Activated naive CD4-positive, alpha-beta T cell treated with anti-CD3 and anti-CD28 coated beads for 36 hours (primary cell): ENCODE data around the gene GTPBP4. TPM values are rescaled to one million over a fixed set of nuclear protein-coding genes. Genes with fewer than 3 reads are reported as not detected.

Source experiments
- CTCF ChIA-PET: fragments of 350-600 bp; sonication (Branson Sonifier 250); formaldehyde crosslinking; loops from one replicate; lab custom pipeline; 2021; ENCODE audit warnings: antibody characterized with exemption; lab: Charles Lee
- DNase-seq: peaks from one replicate; pipeline ENCODE4 v3.0.0-alpha.2; 2020
- H3K27ac Mint-ChIP-seq: one replicate; pipeline ENCODE4 v1.8.0; 2021; ENCODE audit warnings: mild to moderate bottlenecking, mixed read lengths
- H3K27me3 Mint-ChIP-seq: one replicate; pipeline ENCODE4 v1.8.0; 2021; ENCODE audit warnings: low read depth, mixed read lengths
- H3K36me3 Mint-ChIP-seq: one replicate; pipeline ENCODE4 v1.8.0; 2021; ENCODE audit warnings: low read depth, mixed read lengths
- H3K4me1 Mint-ChIP-seq: one replicate; pipeline ENCODE4 v1.8.0; 2021; ENCODE audit warnings: low read depth, mixed read lengths
- H3K4me3 Mint-ChIP-seq: one replicate; pipeline ENCODE4 v1.8.0; 2021; ENCODE audit warnings: mild to moderate bottlenecking, moderate library complexity, mixed read lengths
- H3K9me3 Mint-ChIP-seq: one replicate; pipeline ENCODE4 v1.8.0; 2021; ENCODE audit warnings: mixed read lengths
- intact Hi-C: fragments of 100-400 bp; cut with micrococcal nuclease; formaldehyde crosslinking; loops from one replicate; pipeline ENCODE4 v1.15.1; 2023
- total RNA-seq, 2 experiments: library from RNA; stranded (reverse); gene quantifications; one replicate each; pipeline ENCODE4 v1.2.3, GENCODE V29; 2021

Gene GTPBP4
- total RNA-seq, 2 experiments from 2014 or later = 98.3 to 98.9 TPM

DNA sequence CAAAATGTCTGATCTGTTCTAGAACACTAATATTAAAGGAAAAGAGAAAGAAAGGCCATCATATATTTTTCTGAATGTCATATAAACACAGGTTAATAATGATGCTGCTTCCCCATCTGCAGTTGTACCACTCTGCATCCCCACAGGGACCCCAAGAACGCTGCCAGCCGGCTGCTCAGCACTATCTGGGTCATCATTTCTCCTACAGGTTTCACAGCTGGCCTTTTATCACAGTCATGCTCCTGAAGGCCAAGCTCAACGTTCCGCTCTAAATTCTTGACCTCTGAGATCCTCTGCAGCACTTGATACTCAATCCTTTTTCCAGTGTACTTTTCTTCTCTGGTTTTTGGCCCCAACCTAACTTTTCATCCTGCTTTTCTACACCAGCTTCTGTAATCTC lies 55.9 kb downstream of the GTPBP4 start:
- H3K27ac Mint-ChIP-seq = peak overlapping the region; percentile 87
- CTCF ChIA-PET = no interaction called here
- intact Hi-C loops = no loop called here
- H3K9me3 Mint-ChIP-seq = no peaks in the 10 kb centered on the region
- peaks cover 50% of the 10 kb centered on the region for H3K36me3 Mint-ChIP-seq
- DNase-seq = no peak
- H3K4me3 Mint-ChIP-seq = peak overlapping the region; percentile 70
- H3K27me3 Mint-ChIP-seq = no peaks in the 10 kb centered on the region
- H3K4me1 Mint-ChIP-seq = peaks cover 41% of the 10 kb centered on the region

DNA sequence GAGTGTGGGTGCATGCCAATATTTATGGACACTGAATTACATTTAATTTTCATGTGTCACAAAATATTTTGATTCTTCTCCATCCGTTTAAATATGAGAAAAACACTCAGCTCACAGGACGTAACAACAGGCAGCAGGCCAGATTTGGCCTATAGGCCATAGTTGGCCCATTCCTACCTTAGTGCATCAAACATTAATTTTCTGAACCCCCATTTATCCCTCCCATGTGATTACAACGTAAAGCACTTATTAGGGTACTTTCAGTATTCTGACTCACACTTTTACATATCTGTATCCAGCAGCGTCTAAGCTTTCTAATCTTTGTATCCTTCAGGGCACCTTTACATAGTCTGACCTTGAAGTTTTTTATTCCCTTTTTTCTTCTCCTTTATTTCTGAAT lies 56.7 kb downstream of the GTPBP4 start:
- Mint-ChIP-seq H3K4me1 (peaks cover 41% of the 10 kb centered on the region), H3K36me3 (peaks cover 50% of the 10 kb centered on the region), H3K4me3 (peak overlapping the region; percentile 70), H3K27ac (peak overlapping the region; percentile 87), H3K9me3 (no peaks in the 10 kb centered on the region), H3K27me3 (no peaks in the 10 kb centered on the region)
- CTCF ChIA-PET = no interaction called here
- DNase-seq = no peak
- intact Hi-C loops = no loop called here

DNA sequence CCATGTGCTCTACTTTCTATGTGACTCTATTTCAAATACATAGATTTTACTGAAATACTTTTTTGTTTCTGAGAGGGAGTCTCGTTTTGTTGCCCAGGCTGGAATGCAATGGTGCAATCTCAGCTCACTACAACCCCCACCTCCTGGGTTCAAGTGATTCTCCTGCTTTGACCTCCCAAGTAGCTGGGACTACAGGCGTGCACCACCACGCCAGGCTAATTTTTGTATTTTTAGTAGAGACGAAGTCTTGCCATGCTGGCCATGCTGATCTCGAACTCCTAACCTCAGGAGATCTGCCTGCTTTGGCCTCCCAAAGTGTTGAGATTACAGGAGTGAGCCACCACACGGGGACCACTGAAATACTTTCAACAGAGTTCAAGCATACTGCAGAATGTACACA lies 57.2 kb downstream of the GTPBP4 start:
- H3K4me1 Mint-ChIP-seq = peaks cover 42% of the 10 kb centered on the region
- no peaks in the 10 kb centered on the region for H3K27me3 Mint-ChIP-seq
- peak overlapping the region; percentile 87 for H3K27ac Mint-ChIP-seq
- H3K4me3 Mint-ChIP-seq = peak overlapping the region; percentile 70
- CTCF ChIA-PET = no interaction called here
- peaks cover 48% of the 10 kb centered on the region for H3K36me3 Mint-ChIP-seq
- DNase-seq = no peak
- intact Hi-C loops = no loop called here
- H3K9me3 Mint-ChIP-seq = no peaks in the 10 kb centered on the region

DNA sequence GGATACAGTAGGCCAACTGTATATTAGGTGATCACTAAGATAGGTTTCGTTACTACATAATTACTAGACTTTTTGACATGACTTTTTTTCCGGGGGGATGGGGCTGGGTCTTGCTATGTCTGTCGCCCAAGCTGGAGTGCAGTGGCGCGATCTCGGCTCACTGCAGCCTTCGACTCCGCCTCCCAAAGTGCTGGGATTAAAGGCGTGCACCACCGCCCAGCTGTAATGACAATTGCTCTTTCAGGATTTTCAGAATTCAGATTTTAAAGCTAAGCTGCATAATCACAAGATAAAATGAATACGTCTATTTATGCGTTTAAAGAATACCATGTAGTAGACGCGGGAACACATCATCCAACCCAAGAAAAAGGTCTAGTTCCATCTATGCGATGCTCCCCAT lies 59.7 kb downstream of the GTPBP4 start:
- CTCF ChIA-PET = no interaction called here
- Mint-ChIP-seq H3K27me3 (no peaks in the 10 kb centered on the region), H3K9me3 (no peaks in the 10 kb centered on the region), H3K4me3 (peak overlapping the region; percentile 94), H3K27ac (peak overlapping the region; percentile 97), H3K36me3 (peaks cover 50% of the 10 kb centered on the region), H3K4me1 (peaks cover 65% of the 10 kb centered on the region)
- intact Hi-C loops = loop anchor here (1.0 to 2.0 kb wide), 2 partner anchors 8 to 15 kb away; partner anchors contain the start of gene WDR37
- peak; percentile 36 for DNase-seq

DNA sequence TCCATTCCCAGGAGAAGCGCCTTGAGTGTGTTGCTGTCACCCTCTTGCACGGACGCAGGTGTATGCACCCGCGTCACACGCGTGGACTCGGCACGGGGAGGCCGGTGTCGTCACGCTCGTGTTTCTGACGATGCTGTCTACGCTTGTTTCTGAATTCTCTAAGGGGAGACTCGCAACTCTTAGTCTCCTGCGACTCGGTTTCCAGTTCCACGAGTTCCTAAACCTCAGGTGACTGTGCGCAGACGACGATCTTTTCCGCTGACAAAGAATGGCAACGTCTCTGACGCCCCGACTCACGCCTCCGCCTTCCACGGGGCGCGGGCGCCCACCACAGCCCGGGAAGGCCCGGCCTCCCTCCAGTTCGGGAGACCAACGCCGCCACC lies 60.1 kb downstream of the GTPBP4 start:
- Mint-ChIP-seq H3K36me3 (peaks cover 46% of the 10 kb centered on the region), H3K27me3 (no peaks in the 10 kb centered on the region), H3K4me3 (peak overlapping the region; percentile 94), H3K4me1 (peaks cover 65% of the 10 kb centered on the region), H3K27ac (peak overlapping the region; percentile 97), H3K9me3 (no peaks in the 10 kb centered on the region)
- DNase-seq = peak; percentile 61
- intact Hi-C loops = loop anchor here (1.0 to 2.0 kb wide), 2 partner anchors 8 to 14 kb away; partner anchors contain the start of gene WDR37
- CTCF ChIA-PET = no interaction called here

DNA sequence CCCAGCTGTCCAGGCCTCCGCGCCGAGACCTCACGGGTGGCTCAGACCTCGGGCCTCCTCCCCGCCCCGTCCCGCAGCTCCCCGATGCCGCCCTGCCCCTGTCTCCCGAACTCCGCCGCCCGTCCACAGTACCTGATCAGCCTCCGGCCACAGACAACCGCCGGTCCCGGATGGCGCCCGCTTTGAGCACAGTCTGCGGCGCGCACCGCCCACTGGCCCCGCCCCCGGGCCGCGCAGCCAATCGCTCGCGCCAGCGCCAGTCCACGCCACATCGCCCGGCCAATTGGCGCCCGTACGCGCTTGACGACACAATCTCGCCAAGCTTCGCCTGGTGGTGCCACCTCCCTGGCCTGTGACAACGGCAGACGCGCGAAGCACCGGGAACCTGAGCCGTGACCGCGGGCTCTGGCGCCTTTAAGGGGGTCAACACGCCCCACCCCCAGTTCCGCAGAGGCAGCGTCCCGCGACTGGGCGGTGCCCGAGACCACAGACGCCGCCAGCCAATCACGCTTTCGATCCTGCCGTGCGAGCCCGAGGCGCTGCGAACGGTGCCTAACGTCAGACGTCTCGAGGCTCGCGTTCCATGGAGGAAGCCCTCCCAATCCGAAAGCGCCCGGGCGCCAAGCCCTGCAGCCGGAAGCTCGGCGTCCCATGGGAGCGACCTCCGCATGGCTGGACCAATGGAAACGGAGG lies 60.6 kb downstream of the GTPBP4 start, which contains the start of gene IDI1:
TSS of gene IDI1 (minus strand) at position 388 of the 693 bp plus-strand sequence. CDS start at position 272, 116 bp downstream.
- H3K27ac Mint-ChIP-seq = peak within 1 kb of the TSS; percentile 97
- peaks cover 66% of the 10 kb centered on the region for H3K4me1 Mint-ChIP-seq
- peak within 1 kb of the TSS; percentile 94 for H3K4me3 Mint-ChIP-seq
- intact Hi-C loops = loop anchor here (1.0 to 2.0 kb wide), 5 partner anchors 7 to 118 kb away; partner anchors contain the start of genes GTPBP4, LARP4B and WDR37
- CTCF ChIA-PET = interaction anchor here (0.5 to 1.4 kb wide), 2 partner anchors 25 to 200 kb away, joined by 3 to 4 read pairs; no protein-coding TSS in a partner anchor
- no peaks in the 10 kb centered on the region for H3K9me3 Mint-ChIP-seq
- peak; percentile 98 for DNase-seq
- no peaks in the 10 kb centered on the region for H3K27me3 Mint-ChIP-seq
- peaks cover 47% of the 10 kb centered on the region for H3K36me3 Mint-ChIP-seq

DNA sequence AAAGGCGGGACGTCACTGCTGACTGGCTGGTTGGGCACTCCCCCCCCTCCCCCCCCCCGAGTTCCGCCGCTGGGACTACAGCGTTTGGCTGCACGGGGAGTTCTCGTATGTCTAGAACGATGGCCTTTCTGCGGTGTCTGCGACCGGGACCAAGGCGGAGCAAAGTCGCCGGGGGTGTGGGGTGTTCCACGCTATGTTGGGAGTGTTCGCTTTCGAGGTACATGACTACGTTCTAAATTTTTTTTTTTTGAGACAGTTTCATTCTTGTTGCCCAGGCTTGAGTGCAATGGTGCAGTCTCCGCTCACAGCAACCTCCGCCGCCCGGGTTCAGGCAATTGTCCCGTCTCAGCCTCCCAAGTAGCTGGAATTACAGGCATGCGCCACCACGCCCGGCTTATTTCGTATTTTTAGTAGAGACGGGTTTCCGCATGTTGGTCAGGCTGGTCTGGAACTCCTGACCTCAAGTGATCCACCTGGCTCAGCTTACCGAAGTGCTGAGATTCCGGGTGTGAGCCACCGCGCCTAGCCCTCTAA lies 61.3 kb downstream of the GTPBP4 start:
- intact Hi-C loops = loop anchor here (1.0 to 2.0 kb wide), 4 partner anchors 13 to 118 kb away; partner anchors contain the start of genes GTPBP4 and LARP4B
- peak overlapping the region; percentile 94 for H3K4me3 Mint-ChIP-seq
- H3K4me1 Mint-ChIP-seq = peaks cover 66% of the 10 kb centered on the region
- H3K9me3 Mint-ChIP-seq = no peaks in the 10 kb centered on the region
- H3K27me3 Mint-ChIP-seq = no peaks in the 10 kb centered on the region
- no peak for DNase-seq
- peaks cover 40% of the 10 kb centered on the region for H3K36me3 Mint-ChIP-seq
- CTCF ChIA-PET = interaction anchor here (0.5 to 1.4 kb wide), 2 partner anchors 24 to 201 kb away, joined by 3 to 4 read pairs; no protein-coding TSS in a partner anchor
- H3K27ac Mint-ChIP-seq = peak overlapping the region; percentile 97

DNA sequence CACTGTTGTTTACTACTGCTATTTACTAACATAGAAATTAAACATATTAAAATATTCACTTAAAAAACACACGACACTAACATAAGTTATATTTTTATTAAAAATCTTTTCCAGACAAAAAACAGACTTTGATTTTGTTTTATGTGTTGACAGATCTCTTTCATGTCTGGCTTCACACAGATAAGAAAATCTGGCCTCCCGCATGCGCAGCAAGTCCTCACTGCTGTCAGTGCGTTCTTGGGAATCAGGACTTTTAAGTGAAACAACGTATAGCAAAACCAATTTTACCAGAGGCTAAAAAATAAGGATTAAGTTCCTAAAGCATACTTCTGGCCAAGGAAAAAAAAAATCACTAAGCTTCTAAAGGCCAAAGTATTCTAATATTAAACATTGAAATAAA lies 61.9 kb downstream of the GTPBP4 start:
- peak overlapping the region; percentile 94 for H3K4me3 Mint-ChIP-seq
- H3K27me3 Mint-ChIP-seq = no peaks in the 10 kb centered on the region
- H3K36me3 Mint-ChIP-seq = peaks cover 40% of the 10 kb centered on the region
- CTCF ChIA-PET = interaction anchor here (0.6 to 1.4 kb wide), 2 partner anchors 23 to 623 kb away, joined by 3 read pairs; no protein-coding TSS in a partner anchor
- H3K4me1 Mint-ChIP-seq = peaks cover 66% of the 10 kb centered on the region
- intact Hi-C loops = no loop called here
- DNase-seq = no peak
- peak overlapping the region; percentile 97 for H3K27ac Mint-ChIP-seq
- no peaks in the 10 kb centered on the region for H3K9me3 Mint-ChIP-seq

DNA sequence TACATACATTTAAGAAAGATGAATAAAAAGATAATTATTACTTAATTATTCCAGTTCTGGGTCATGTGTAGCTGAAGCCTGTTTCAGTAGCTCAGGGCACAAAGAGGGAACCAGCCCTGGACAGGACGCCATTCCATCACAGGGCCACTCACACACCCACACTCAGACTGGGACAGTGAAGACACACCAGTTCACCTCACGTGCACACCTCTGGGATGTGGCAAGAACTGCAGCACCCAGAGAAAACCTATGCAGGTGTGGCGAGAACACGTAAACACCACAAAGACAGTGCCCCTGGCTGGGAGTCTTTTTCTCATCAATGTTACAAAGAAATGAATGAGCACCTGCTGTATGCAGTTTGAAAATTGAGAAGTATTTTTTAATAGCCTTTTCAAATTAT lies 62.3 kb downstream of the GTPBP4 start:
- intact Hi-C loops = no loop called here
- Mint-ChIP-seq H3K27ac (peak overlapping the region; percentile 75), H3K27me3 (no peaks in the 10 kb centered on the region), H3K4me1 (peaks cover 65% of the 10 kb centered on the region), H3K4me3 (peak overlapping the region; percentile 94), H3K9me3 (no peaks in the 10 kb centered on the region), H3K36me3 (peaks cover 37% of the 10 kb centered on the region)
- CTCF ChIA-PET = interaction anchor here (0.6 to 1.4 kb wide), 2 partner anchors 23 to 623 kb away, joined by 3 read pairs; no protein-coding TSS in a partner anchor
- peak; percentile 71 for DNase-seq

DNA sequence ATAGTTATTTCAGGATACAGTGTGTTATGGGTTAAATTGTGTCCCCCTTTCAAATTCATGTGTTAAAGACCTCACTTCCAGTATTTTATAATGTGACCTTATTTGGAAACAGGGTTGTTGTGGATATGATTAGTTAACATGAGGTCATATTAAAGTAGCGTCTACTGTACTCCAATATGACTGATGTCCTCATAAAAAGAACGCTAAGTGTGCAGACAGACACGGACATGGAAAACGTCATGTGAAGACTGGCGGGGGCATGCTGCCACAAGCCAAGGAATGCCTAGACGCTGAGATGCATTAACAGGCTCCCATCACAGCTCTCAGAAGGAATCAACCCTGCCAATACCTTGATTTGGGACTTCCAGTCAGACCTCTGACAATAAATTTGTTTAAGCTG lies 66.5 kb downstream of the GTPBP4 start:
- H3K27ac Mint-ChIP-seq = peak overlapping the region; percentile 42
- intact Hi-C loops = loop anchor here (5.0 kb wide), 1 partner anchor 917 kb away; the partner anchor contains the start of gene ZMYND11
- H3K4me3 Mint-ChIP-seq = peak overlapping the region; percentile 43
- CTCF ChIA-PET = no interaction called here
- no peaks in the 10 kb centered on the region for H3K9me3 Mint-ChIP-seq
- H3K36me3 Mint-ChIP-seq = peaks cover 25% of the 10 kb centered on the region
- H3K27me3 Mint-ChIP-seq = no peaks in the 10 kb centered on the region
- peaks cover 75% of the 10 kb centered on the region for H3K4me1 Mint-ChIP-seq
- no peak for DNase-seq

DNA sequence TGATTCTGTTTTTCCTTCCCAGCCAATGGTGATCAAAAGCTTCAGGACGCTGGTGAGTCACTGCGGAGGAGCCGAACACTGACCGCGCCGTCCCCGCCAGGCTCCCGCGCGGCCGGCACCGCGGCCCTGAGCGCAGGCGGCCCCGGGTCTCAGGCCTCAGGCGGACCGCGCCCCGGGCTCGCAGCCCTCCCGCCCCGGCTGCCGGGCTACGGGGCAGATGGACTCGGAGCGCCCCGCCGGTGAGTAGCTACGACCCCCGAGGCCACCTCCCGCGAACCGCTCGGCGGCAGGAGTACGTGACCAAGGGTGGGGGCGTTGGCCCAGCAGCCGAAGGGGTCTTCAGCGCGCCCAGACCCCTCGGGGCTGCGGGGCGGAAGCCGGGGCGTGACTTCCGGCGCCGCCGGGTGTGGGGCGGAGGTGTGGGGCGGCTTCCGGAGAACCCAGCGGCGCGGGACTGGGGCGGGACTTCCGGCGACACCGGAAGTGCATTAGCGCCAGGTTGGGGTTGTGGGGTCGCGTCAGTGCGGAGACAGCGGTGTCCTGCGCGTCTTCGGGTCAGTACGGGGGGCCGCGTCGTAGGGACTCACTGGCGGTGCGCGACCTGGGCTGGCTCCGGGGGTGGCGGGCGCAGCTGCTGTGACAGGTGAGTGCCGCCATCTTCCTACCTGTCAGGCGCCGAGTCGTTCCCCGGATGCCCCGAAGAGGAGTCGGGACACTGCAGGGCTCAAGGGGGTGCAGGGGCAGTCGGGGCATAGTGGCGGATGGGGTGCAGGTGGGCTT lies 68.3 kb downstream of the GTPBP4 start, which contains the start of gene WDR37:
TSS of gene WDR37 (plus strand) at position 60 of the 780 bp plus-strand sequence. CDS start 15,771 bp downstream, outside the sequence.
- peak; percentile 86 for DNase-seq
- H3K9me3 Mint-ChIP-seq = no peaks in the 10 kb centered on the region
- peak within 1 kb of the TSS; percentile 90 for H3K27ac Mint-ChIP-seq
- CTCF ChIA-PET = no interaction called here
- H3K27me3 Mint-ChIP-seq = no peaks in the 10 kb centered on the region
- peaks cover 79% of the 10 kb centered on the region for H3K4me1 Mint-ChIP-seq
- peak within 1 kb of the TSS; percentile 99 for H3K4me3 Mint-ChIP-seq
- intact Hi-C loops = loop anchor here (1.0 to 5.0 kb wide), 3 partner anchors 8 to 919 kb away; partner anchors contain the start of genes GTPBP4 and ZMYND11
- peaks cover 19% of the 10 kb centered on the region for H3K36me3 Mint-ChIP-seq
